ENCODE data around the gene HSPA4. TPM values are rescaled to one million over a fixed set of nuclear protein-coding genes. Genes with fewer than 3 reads are reported as not detected.

HSPA4 gene
- total RNA-seq, 1 donor from 2014 or later: 240 TPM

DNA sequence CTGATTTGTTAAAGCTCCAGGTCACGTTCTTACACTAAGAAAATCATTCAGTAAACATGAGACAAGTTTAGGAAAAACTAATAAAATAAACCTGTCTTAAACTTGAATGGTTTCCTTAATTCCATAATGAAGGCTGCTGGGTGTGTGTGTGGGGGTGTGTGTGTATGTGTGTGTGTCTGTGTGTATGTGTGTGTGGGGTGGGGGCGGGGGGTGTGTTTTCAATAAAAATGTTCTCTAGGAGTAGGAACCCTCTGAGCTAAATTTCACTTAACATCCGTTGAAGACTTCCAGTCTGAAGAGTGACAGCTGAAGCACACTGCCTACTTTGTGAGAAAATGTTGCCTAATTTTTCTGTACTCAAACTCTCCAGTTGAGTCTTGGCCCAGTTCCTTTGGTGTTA is 54.5 kb downstream of the HSPA4 start:
- no peak for DNase-seq (ENCODE audit: low read depth)

DNA sequence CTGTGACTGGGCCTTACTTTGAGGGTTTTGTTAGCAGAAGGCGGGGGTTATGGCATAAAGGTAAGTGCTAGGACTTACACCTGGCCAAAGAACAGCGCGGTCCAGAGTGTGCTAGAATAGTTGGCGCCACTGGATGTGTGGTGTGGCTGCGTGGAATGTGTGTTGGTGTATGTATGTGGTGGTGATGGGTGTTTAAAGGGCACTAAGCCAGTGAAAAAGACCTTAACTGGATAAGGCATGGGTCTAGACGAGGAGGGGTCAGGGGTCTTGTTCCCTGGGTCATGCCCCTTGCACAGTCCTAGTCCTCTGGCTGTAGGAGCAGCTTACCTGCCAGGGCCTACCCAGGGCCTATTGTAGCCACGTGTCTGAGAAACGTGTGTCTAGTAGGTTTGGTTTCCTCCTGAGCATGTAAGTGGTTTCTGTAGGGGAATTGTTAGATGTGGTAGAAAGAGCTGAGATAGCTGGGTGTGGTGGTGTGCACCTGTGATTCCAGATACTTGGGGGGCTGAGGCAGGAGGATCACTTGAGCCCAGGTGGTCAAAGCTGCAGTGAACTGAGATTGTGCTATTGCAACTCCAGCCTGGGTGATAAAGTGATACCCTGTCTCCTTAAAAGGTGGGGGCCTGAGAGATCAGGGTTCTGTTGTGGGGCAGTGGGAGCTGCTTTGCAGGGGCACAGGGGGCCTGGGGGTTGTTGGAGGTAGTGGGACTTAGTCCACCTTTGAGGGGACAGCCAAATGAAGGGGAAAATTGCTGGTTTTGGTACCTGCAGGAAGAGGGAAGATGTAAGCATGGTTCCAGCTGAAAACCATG is 55.2 kb downstream of the HSPA4 start:
- DNase-seq (ENCODE audit: low read depth): no peak

DNA sequence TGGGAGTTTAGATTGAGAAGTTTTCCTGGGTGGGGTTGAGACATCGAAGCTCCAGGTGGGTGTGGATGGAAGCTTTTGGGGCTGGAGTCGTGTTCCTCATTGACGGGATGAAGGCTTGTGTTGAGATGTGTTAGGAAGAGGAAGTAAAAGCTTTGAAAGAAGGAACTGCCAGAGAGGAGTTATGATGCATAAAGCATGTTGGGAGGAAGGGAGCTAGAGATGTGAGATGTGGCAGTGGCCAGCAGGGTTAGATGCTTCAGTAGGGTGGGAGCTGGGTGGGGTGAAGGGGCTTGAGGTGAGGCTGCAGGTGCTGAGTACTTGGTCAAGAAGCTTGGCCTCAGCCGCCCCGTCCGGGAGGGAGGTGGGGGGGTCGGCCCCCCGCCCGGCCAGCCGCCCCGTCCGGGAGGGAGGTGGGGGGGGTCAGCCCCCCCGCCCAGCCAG is 56.7 kb downstream of the HSPA4 start:
- no peak for DNase-seq (ENCODE audit: low read depth)

DNA sequence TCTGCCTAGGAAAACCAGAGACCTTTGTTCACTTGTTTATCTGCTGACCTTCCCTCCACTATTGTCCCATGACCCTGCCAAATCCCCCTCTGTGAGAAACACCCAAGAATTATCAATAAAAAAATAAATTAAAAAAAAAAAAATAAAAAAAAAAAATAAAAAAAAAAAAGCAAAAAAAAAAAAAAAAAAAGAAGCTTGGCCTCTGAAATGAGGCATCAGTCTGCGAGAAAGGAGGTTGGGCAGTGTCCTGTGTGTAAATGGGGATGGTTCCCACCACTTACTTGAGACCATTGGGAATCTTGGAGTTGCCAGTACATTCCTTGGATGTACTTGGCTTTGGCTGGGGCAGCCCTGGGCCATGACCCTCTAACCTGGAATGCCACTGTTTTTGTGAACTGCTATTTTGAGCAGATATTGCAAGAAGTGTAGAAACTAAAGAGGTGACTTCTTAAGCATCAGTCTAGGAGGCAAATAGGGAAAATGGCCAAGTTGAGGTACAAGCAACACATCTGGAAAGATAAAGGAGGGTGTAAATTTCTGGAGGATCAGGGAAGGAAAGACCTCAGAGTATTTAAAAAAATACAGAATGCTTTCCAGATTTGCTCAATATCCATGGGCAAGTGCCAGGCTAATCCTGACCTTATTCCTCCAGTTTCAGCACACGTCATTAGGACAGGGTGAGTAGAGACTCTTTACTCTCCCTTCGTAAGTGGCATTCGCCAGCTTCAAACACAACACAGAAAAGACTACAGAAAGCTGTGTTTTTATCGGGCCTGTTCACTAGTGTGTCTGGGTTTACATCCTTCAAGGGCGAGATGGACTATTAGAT is 58.1 kb downstream of the HSPA4 start:
- no peak for DNase-seq (ENCODE audit: low read depth)

DNA sequence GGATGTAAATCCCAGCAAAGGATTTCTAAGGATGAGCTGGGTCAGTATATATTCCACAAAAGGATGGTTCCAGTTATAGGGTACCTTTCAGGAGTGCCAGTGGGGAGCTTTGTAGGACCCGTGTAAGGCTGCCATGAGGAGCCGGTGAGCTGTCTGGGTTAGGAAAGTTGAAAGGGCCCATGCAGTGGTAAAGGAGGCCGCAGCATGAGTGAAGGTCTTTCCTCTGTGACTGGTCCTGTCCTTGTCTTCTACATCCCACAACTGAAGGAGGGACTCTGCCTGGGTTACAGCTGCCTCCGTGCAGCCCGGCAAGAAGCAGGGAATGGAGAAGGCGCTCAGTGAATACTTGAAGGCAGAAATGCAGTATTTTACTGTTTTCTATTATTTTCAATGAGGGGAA is 58.9 kb downstream of the HSPA4 start:
- DNase-seq (ENCODE audit: low read depth): no peak

DNA sequence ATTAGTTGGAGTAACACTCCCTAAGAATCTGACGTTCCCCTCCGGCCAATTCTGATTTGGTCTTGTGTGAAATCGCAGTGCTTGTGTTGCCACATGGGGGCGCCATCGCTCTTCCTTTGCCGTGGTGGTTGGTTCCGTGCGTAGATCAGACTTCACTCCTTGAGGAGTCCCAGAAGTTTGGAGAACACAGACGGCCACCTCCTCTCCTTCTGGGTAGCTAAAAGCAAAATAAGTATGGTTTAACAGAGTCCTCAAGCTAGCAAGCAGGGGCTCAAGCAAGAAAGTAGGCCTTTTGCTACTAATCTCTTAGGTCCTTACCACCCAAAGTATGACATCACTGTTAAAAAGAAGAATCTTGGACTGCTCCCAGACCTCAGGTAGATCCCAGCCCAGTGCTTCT is 59.5 kb downstream of the HSPA4 start:
- DNase-seq (ENCODE audit: low read depth): peak; percentile 65

DNA sequence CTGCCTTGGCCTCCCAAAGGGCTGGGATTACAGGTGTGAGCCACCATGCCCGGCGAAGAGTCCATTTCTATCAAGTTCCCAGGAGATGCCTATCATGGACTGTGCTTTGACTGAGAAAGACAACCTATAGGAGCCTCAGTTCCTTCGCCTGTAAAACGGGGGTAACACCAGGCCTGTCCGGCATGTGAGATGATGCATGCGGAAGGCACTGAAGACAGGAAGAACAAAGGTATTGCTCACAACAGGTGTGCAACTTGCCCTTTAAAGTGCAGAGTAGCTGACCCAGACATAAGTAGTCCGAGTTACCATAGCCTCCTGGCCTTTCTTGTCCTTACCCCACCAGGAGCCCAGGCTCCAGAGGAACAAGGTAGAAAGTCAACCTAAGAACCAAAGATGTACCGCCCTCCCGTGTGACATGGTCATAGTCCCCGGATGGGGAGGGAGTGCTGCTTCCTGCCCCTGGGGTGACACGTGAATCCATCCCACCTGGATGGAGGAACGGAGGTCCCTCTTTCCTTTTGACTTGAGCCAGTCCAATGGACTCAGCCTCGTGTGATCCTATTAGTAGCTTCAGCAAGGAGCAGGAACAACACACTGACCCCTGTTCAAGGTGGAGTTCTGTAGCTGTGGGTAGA is 60.3 kb downstream of the HSPA4 start:
- DNase-seq (ENCODE audit: low read depth): no peak

DNA sequence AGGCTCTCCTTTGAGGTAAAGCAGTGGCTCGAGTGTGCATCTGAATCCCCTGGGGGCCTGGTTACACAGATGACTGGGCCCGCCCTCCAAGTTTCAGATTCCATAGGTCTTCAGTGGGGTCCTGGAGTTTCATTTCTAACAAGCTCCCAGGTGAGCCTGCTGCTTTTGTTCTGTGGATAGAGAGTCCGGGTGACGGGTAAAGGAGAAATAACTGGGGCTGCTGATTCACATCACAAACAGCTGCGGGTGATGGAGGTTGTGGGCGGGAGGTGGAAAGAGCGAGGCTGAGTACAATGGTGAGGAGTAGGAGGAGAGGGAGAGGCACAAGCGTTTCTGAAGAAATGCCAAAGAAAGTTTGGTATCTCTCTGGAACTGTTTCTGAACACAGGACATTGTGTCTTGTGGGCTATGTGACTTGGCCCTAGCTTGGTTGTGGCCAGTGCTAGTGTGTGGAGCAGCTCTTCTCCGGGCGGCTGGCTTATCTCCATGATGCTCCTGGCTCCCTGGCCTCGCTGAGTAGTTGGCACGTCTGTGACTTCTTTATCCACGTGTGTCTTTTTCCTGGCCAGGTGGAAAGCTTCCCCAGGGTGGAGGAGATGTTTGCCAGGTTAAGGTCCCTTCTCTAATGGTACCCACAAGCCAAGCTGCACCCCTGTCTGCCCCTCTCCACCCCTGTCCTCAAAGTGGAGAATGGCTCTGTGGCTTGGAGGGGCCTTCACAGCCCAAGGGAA is 61.7 kb downstream of the HSPA4 start:
- DNase-seq (ENCODE audit: low read depth): peak; percentile 16

DNA sequence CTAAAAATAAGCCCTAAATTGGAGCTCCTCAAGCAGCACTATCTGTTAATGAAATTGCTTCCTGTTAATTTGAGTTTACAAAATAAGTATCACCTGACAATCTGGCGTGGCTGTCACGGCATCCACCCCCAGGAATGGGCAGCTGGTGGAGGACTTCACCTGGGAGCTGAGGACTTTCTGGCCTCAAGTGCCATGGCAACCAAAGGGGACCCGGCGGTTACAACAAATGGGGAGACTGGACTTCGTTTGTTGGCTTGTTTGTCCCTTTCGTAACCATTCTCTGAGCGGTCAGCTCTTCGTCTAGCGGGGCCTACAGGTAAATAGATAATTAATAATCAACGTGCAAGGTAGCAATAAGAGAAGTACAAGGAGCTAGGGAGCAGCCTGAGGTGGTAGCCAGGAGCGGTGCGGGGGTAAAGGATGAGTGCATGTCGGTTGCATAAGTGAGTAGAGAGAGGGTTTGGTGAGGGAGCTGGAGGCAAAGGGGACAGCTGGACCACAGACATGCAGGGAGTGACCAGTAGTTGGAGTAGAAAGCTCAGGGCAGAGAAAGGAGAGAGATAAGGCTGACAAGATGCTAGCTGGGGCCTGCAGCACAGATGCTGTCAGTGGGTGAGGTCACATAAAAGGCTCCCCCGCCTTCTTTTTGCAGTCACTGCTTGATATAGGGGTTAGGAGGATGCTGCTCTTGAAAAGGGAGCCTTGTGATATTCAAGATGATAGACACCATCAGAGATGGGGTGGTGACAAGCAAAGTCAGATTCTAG is 62.5 kb downstream of the HSPA4 start:
- no peak for DNase-seq (ENCODE audit: low read depth)

DNA sequence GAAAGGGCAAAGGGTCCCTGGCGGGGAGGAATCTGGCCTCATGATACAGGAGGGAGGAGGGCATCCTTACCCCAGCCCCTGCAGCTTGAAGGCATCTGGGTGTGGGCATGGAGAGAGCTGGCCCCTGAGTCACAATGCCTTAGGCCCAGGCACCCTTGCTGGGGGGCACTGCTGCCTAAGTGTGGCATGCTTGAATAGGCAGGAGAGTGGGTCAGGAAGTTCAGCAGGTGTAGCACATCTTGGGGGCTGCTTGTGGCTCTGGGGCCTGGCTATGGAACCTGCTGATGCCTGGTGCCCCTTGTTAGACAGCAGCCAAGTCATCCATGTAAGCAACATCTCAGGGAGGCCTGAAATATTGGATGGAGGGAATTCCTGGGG is 63.1 kb downstream of the HSPA4 start:
- DNase-seq (ENCODE audit: low read depth): no peak

DNA sequence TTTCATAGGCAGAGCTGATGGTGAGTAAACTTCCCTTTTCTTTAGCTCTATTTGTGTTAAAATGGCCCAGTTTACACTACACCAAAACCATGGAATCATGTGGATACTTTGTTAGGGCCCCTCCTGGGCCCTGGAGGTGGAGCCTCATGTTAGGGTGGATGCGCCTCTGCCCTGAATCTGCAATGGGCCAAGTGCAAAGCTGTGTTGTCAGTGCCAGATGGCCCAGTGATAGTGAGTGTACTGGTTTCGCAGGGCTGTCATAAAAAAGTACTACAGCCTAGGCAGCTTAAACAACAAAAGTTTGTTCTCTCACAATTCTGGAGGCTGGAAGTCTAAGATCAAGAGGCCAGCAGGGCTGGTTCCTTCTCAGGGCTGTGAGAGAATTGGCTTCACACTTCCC is 64.8 kb downstream of the HSPA4 start:
- DNase-seq (ENCODE audit: low read depth): no peak

DNA sequence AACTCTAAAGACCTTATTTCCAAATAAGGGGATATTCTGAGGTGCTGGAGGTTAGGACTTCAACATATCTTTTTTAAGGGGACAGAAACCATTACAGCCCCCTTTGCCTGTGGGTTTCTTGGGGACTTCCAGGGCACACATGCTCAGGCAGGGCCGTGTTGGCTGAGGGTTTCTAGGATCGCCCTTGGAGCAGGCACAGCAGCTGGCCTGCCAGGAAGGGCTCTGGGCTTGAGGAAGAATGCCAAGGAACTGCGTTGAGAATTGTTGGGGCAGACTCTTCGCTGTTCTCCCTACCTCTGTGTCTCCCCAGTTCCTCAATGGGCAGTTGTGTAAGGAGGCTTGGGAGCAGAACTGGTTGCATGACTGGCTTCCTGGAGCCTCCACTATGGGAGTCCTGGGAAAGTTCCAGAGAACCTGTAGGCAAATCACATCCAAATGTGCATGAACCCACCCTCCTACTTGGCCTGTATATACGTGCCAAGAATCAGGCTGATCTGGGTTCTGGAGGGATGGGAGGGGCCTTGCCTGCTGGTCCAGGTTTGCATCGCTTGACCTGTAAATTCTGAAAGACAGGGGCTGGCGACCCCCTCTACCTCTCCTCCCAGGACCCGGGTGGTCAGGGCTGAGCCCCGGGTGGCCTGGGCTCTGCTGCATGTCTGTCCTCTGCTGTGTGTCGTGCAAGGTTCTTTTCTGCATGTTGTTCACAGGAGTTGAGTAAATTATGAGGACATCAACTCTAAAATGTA is 65.5 kb downstream of the HSPA4 start:
- no peak for DNase-seq (ENCODE audit: low read depth)

DNA sequence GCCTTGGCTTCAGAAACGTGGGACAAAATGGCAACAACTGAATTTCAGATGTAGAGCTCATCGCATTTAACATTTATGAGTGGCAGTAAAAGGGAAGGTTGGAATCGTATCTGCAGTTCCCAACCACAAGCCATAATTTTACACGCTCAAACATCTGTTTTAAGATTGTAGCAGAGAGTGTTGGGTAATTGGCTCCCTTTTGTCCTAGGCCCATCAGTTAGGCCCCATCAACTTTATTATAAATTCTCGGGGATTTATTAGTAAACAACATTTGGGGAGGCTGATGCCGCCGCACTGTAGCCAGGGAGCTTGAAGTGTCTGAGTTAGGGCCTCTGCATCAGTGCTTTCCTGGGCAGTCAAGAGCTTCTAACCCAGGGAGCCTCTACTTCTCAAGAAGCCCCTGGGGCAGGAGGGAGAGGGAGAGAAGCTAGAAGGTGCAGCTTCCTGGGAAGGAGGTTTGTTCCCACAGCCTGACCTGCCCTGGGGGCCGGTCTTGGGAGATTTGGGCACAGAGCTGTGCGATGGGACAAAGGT is 66.2 kb downstream of the HSPA4 start:
- DNase-seq (ENCODE audit: low read depth): no peak

DNA sequence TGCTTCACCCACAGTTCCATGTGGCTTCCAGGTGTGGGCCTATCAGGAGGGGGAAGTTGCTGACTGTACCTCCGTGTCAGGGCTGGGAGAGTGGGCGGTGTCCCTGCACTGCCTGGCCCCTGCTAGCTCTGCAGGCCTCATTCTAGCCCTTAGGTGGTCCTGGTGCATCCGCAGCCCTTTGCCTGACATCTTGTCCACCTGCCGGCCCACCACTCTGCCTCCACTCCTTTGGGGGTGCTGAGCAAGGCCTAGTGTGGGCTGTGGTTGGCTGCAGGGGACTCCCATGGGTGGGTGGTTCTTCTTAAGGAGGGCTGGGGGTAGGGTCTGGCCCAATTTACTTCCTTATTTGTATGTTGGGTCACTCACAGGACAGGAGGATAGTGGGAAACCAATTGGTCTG is 66.9 kb downstream of the HSPA4 start:
- no peak for DNase-seq (ENCODE audit: low read depth)

DNA sequence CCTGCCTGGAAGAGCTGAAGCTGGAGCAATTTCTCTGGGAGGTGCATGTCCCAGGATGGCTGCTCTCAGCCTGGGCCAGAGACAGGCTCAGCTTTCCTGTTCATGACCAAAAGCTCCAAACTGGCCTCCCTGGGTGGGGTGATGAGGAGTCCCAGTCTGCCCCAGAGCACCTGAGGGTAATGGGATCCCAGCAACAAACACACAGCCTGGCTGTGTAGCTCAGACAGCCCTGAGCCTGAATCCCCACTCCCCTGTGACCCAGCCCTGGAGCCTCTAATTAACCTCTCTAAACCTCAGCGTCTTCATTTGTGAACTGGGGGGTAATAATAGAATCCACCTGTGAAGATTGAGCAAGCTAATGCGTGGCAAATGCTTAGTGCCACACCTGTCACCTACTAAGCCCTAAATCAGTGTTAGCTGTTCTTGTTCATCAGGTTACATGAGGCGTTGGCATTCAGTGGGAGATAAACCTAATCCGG is 67.5 kb downstream of the HSPA4 start:
- no peak for DNase-seq (ENCODE audit: low read depth)

DNA sequence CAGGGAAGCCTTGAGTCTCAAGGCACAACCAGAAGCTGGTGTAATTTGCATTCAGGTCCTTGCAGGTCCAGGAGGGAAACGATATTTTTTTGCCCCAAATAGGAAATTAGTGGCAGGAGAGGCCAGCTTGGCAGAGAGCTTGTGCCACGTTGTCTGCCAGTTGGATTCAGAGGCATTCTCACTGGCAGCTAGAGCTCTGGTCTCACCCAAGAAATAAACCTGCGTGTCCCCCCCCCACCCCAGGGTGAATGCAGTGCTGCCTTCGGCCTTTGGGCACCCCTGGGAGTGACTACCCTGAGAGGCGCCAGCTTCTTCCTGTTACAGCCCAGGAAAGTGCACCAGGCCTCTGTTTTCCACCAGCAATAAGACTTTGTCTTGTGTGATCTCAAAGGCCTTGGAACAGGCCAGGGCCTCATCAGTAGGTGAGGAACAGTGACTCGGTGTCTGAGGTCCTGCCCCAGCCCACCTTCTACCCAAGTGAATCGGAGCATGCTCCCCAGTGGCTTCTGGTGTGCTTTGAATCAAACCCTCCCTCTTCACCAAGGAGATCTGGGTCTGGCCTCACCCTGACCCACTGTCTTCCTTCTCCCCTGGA is 68.4 kb downstream of the HSPA4 start:
- no peak for DNase-seq (ENCODE audit: low read depth)

DNA sequence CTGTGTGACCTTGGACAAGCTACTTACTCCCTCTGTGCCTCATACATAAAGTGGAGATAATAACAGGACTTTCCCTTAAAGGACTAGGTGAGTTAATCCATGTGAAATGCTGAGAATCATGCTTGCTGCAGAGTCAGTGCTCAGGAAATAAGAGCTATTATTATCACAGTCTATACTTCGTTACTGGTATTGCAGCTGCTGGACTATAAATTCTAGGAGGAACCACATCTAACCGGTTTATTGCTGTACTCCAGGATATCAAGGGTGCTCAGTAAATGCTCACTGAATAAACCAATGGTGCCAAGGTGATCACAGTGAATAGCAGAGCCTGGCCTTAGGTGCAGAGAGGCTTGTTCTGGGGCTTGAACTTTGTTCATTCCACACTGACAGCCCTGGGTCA is 69.3 kb downstream of the HSPA4 start:
- peak; percentile 7 for DNase-seq (ENCODE audit: low read depth)

DNA sequence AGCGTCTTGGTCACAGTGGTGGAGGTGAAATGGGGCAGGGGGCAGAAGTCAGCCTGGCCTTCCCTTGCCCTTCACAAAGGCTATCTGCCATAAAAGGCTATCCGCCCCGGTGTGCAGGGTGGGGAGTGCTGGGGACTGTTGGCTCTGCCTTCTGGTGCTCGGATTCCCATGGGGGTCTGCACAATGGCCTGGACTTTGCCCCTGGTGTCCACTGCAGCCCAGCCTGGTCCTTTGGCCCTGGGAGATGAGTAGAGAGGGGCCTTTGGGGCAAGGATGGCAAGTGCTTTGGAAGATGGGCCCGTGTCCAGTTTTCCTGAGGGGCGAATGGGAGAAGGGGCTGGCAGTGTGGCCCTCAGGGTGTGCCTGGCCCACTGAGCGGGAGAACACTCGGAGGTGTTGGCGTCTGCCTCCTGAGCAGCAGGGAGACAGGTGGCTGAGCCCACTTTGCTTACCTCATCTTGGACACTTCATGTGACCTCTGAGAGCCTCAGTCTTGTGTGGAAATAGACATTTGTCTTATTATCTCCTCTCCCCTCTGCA is 69.9 kb downstream of the HSPA4 start:
- DNase-seq (ENCODE audit: low read depth): no peak

DNA sequence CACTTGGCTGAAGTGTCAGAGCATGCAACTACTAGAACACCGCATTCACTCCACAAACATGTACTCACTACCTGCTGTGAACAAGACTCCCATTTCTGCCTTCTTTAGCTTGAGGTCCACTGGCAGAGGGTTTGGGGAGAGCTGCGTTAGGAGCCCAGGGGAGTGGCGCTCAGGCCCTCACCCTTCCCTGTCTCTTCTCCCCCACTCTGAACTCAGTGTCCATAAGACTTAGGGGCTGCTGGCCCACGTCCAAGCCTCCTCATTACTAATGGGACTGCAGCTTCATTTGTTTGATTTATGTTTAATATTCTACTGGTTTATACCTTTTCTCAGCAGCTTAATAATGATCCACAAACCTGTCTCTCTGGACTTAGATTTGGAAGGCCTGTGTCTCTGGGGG is 70.9 kb downstream of the HSPA4 start:
- DNase-seq (ENCODE audit: low read depth): no peak
